Measurements from ENCODE around the gene CCL16.

Gene CCL16

GRCh38 chr17:35936063-35936462 lies 45.2 kb downstream of the CCL16 start:
- no peak for DNase-seq
- TF ChIP-seq GATA1 (IDR thresholded peaks at IDR 0.05; ENCODE audit: low read depth, low read length) (no peak), POLR2A (IDR thresholded peaks at IDR 0.05; ENCODE audit: low read length) (no peak)

GRCh38 chr17:35934760-35935159 lies 46.5 kb downstream of the CCL16 start:
- TF ChIP-seq GATA1 (IDR thresholded peaks at IDR 0.05; ENCODE audit: low read depth, low read length) (no peak), POLR2A (IDR thresholded peaks at IDR 0.05; ENCODE audit: low read length) (no peak)
- no peak for DNase-seq

- no peak for DNase-seq
- TF ChIP-seq POLR2A (IDR thresholded peaks at IDR 0.05; ENCODE audit: low read length) (no peak), GATA1 (IDR thresholded peaks at IDR 0.05; ENCODE audit: low read depth, low read length) (no peak)
Measured at GRCh38 chr17:35932586-35932985, 48.7 kb downstream of the CCL16 start.

DNA sequence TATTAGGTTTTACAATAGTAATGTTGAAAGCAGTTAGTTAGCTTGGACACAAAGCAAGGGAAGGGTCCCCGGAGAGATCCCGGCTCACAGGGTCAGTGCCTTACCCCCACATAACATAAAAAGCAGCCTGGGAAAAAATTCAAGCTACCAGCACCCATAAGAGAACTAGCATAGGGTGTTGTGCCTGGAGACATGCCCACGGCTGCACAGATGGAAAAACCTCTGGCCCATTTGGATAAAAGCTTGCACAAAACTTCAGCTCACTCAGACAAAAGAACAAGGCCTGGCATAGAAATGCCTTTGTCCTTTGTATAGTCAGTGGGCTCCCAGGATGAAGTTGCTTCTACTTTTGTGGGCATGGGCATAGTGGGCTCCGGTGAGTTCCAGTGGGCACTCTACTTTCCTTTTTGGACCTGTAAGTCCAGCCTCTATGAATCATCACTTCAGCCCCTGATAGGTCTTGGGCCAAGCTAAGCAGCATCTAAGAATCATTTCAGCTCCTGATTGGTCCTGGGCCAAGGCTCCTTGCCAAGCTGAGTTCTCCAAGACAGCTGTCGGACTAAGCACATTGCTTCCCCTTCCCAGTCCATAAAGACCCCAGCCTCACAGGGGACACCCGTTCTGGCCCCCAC lies 49.4 kb downstream of the CCL16 start:
- DNase-seq = no peak
- no peak for TF ChIP-seq GATA1 (IDR thresholded peaks at IDR 0.05; ENCODE audit: low read depth, low read length)
- TF ChIP-seq POLR2A (IDR thresholded peaks at IDR 0.05; ENCODE audit: low read length) = no peak

GRCh38 chr17:35930211-35931065 lies 50.9 kb downstream of the CCL16 start, which contains the start of gene RDM1:
TSS of gene RDM1 (minus strand) at chr17:35930773. CDS start at chr17:35930727, 46 bp downstream.
- DNase-seq = peak; percentile 84 to 86
- TF ChIP-seq POLR2A (IDR thresholded peaks at IDR 0.05; ENCODE audit: low read length) (peak; percentile 66), GATA1 (IDR thresholded peaks at IDR 0.05; ENCODE audit: low read depth, low read length) (no peak)

- TF ChIP-seq GATA1 (IDR thresholded peaks at IDR 0.05; ENCODE audit: low read depth, low read length) (no peak), POLR2A (IDR thresholded peaks at IDR 0.05; ENCODE audit: low read length) (no peak)
- no peak for DNase-seq
Measured at GRCh38 chr17:35927714-35928113, 53.6 kb downstream of the CCL16 start.

Measured in erythroblast (primary cell).